Effector CD4-positive, alpha-beta T cell (primary cell): ENCODE data around the gene SRPX.

Source experiments
- DNase-seq: peaks from one replicate; pipeline ENCODE4 v3.0.0-alpha.2; 2020

SRPX gene

DNA sequence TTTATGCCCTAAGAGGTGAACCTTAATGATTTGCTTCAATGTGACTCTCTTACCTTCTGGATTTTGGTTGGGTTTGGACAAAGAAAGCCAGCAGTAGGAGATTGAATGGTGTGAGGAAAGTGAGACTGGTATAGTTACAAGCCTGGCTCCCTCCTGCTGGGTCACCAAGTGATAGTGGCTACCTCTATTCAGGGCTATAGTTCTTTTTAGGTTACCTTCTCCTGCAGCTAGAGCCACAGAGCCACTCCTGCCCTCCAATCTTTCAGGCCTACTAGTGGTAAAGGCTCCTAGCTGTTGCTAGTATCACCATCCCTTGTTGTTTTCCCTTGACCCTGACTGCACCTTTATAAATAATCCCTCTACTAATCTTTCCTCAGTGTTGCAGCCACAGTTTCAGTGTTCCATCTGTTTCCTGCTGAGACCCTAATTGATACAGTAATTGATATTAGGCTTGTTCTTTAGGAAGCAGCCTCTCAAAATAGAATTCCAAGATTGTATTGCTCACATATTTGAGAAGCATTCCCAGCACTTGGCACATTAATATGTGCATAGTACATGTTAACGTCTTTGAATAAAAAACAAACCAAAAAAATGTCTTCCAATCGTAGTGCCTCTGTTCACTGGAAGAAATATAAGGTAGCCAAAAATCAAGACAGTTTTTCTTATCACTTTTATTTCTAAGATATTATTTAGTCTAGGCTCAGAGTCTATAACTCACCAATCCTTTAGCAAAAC, 82.3 kb downstream of the SRPX start:
- no peak for DNase-seq

DNA sequence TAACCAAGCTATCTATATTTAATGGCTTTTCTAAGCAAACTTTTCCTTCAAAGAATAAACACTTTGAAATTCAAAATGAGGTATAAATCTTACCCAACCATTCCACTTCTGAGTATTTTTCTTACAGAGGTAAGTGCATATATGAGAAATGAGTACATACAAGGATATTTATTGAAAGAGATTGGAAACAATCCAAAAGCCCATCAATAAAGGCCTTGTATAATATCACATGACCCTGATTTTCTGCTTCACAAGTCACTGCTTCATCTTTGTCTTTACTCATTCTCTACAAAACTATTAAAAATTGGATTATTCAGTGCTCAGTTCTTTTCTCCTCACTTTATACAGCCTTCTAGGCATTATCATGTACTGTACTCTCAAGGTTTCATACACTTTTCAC, 91.3 kb downstream of the SRPX start:
- DNase-seq = no peak

DNA sequence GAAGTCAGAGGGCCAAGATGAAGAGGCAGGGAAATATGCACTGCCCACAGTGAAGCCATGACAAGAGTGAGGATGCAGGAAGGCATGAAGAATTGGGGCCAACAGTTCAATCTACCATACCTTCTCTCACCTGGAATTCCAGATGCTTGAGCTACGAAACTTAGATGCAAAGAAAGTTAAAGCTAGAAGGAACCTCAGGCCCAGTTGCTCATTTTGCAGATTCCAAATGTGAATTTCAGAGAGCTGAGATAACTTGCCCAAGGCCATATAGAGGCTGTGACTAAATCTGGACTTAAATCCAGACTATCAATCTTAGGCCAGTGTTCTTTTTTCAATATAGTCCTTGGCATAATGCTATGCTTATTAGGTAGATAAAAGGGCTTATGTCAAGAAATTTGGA, 92.7 kb downstream of the SRPX start:
- DNase-seq = no peak

DNA sequence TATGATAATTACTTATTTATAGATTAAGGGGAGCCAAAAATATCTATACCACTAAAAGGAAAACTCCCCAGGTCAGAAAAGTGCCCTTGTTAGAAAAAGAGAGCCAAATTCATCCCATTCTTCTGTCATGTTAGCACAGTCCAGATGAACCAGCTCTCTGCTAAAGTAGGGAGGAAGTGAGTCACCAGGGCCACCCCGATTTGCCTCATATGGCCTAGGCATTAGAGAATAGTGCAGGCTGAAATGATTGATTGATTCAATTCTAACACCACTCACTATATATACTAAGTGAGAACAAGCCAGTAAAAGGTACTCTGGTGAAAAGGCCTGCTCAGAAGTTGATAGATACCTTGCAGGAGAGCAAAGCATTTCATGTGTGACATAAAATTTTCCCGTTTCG, 94.5 kb downstream of the SRPX start:
- no peak for DNase-seq

DNA sequence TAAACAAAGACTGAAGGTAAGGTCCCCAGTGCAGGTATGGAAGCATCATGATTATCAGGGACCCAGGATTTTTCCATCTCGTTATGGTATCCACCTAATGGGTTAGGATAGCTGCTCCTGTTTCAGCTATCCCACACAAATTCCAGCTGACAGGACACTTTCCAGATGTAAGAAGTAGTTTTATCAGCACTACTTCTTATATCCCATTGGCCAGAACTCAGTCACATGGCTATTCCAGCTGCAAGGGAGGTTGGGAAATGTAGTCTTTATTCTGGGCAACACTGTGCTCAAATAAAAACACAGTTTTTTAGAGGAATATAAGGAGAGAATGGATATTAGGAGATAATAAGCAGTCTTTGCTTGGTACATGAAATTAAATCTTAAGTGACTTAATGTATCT, 96.7 kb downstream of the SRPX start:
- DNase-seq = no peak

DNA sequence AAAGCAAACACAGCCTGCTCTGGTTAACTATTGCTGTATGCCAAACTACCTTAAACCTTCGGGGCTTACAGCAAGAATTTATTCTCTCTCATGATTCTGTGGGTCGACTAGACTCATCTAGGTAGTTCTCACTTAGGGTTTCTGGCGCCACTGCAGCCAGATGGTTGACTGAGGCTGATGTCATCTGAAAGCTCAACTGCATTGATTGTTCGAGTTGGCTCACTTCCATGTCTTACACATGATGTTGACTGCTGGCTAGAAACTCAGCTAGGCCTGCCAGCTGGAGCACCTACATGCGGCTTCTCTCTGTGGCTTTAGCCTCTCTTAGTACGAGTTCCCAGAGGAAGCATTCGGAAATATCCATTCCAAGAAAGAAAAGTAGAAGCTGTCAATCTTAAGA, 103.2 kb downstream of the SRPX start:
- no peak for DNase-seq

DNA sequence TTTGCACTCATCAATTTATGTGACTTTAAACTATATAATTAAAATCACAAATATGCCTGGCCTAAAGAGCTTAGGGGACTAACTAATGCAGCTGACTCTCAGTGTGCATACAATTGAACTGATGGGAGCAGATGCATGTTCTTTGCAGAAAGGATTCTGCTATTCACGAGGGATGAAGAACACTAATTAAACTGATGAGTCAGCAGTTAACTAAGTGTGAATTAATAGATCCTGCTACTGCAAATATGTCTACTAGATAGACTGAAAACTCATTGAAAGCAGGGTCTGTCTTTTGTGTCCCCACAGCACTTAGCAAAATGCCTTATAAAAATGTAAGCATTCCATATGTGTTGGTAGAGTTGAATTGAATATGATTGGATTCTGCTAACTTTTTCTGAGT, 104.0 kb downstream of the SRPX start:
- no peak for DNase-seq

DNA sequence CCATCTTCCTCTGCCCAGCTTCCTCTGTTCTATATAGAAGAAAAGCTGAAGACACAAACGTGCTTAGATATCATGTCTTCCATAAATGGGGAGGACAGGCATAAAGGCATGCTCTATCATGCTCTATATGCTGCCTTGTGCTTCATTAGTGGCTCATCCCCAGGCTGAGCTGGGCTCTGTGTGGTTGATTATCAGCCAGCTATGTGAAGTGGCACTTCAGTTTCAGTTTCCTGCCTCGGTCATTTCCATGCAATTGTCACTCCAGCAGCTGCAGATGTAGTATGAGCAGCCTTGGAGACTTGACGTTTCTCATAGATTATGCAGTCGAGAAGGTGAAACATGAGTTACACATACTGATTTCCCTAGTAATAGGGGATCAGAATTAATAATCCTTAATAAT, 108.1 kb downstream of the SRPX start:
- no peak for DNase-seq

DNA sequence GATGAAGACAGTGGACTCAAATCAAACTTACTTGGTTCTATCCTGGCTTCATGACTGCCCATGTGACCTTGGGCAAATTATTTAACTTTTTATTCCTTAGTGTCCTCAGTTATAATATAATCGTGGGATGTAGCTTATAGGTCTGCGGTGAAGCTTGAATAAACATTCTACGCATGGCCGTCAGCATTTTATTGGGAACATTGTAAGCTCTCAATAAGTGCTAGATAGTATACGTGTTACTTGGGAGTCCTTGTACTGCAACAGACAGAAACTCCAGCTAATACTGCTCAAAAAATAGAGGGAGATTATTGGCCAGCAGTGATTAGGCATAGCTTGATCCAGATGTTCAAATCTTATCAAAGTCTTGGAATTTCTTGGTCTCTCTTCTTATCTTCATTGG, 109.5 kb downstream of the SRPX start:
- no peak for DNase-seq

DNA sequence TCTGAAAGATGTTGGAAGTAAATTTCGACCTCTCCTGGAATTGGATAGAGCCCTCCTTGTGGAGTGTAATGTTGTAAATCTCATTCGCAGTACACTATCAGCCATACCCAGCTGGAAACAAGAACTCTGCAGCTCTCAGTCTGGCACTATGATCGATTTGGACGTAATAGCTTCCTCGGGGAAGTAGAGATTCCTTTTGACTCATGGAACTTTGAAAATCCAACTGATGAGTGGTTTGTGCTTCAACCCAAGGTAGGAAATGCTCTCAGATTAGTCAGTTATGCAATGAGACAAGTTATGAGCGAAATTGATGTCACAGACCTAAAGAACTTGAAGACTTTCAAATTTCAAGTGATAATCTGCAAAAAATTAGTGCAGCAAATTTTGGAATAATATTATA, 110.4 kb downstream of the SRPX start:
- no peak for DNase-seq

DNA sequence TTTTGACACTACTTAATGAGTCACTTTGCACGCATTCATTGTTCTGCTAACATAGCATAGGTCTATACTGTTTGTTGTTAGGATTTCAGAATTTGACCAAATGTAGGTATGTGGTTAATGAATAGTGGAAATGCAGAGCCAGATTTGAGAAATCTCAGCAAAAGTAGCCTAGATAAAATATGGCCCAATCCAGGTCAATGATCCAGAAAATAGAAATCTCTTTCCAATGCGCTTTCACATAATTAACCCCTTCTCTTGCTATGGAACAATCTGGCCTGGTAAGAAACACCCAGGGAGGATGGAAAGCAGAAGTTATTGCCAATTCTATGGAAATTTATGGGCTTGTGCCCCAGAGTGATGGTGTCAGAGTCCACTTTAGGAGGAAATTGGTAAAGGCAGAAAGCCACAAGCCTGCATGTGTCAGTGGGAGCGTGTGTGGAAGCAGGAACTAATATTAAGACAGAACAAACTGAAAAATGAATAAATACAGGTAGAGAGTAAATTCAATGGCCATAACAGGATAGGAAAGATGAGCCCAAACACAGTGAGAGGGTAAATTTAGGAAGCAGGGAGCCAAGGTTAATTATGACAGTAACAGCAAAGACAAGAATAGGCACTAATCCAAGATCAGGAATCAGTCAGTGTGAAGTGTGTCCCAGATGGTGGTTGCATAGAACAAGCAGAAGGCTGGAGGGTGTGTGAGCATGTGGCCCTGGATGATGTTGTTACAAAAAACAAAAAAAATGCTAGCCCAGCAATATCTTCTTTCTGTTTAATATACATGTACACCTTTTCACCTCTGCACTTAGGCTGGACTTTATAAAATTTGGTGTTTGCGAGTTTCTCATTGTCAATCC, 111.4 kb downstream of the SRPX start:
- DNase-seq = no peak

DNA sequence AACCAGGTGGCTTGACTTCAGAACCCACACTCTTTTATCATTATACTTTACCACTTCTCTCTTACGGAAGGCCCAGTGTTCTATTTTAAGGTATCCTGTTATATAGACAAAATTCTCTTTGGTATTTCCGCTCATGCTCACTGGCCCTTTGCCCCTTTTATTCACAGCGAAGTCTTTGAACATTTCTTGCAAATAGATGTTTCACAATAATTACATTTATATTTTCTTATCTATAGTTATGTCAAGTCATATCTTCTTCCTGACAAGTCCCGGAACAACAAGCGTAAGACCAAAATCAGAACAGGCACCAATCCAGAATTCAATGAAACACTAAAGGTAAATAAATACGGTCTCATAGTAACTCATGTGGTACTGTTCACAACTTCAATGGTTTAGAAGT, 112.3 kb downstream of the SRPX start:
- no peak for DNase-seq

DNA sequence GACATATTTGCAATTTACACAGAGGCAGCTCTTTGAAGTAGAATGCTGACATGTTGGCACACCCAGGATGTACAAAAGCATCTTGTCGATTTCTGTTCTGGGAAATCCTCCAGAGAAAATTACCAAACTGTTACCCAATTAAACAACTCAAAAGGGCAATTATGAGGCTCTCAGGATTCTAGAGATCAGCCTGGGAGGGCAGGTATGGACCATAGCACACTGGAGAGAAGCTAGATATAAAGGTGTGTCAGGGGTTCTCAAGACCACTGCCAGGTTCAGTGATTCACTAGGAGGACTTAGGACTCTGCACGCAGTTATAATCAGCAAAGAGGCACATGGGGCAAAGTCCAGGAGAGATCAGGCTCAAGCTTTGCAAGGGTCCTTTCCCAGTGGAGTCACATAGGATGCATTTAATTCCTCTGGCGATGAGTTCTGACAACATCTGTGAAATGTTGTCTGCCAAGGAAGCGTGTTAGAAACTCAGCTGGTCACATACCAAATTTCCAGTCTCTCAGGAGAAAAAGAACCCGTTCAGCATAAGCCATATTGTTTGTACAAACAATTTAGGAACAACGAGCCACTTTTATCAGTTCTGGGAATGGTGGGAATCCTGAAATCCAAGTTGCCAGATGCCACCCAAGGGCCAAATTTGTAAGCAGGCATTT, 113.5 kb downstream of the SRPX start:
- DNase-seq = no peak

DNA sequence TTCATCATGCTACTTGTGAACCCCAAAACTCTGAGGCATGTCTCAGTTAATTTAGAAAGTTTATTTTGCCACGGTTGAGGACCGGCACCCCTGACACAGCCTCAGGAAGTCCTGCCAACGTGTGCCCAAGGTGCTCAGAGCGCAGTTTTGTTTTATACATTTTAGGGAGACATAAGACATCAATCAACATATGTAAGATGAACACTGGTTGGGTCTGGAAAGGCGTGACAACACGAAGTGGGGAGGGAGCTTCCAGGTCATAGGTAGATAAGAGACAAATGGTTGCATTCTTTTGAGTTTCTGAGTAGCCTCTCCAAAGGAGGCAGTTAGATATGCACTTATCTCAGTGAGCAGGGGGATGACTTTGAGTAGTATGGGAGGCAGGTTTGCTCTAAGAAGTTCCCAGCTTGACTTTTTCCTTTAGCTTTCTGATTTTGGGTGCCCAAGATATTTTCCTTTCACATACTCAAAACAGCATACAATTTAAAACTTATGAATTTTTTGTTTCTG, 115.4 kb downstream of the SRPX start:
- no peak for DNase-seq

DNA sequence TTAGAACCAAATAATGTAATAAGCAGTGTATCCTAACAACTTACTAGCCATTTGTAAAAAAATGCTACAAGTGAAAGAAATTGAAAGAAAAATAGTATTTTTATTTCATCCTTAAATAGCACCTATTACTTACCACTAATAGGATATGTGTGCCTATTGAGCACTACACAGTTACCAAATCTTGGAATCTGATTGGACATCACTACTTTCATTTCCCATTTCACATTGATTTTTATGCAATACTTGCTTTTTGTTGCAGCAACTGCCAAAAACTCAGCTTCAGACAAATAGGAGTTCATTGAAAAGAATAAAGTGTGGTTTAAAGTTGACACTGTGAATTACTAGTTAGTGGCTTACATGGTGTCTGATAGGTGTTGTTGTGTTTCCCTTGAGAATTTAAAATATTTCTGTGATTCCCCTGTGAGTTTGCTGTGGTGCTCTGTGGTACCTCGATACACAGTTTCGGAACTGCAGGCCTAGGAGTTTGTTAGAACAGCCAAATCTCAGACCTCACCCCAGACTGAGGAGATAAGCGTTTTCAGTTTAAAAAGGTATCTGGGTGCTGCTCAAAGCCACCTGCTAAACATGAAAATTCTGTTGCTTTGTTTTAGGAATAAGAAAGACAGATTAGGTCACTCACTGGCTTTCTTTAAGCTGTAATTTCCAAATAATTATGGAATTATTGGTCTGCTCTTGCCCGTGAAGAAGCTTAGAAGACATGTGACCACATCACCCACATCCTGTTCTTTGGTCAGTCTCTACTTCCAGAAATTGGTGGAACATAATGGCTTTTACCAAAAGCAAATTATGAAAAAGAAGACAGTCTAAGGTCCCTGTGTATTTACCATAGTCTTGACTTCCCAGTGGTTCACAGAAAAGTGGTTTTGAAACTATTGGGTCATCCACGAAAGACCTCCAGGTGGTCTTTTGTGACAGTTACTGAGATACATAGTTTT, 116.5 kb downstream of the SRPX start:
- DNase-seq = no peak

DNA sequence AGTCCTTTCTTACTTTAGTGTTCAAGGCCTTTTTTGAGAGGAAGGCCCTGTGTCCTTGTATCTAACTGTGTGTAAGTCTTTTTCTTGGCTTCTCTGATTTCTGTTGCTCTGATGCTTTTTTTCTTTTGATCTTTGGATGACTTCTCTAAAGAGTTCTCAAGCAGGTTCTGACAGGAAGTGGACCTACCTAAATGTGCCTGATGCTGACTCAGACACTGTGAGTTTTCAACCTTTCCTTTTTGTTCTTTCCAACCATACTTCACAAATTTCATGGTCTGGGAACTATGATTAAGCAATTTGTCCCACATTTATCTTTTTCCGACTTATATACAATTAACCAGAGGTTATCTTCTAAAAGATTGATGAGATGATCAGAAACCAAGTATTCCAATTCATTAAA, 117.8 kb downstream of the SRPX start:
- no peak for DNase-seq

DNA sequence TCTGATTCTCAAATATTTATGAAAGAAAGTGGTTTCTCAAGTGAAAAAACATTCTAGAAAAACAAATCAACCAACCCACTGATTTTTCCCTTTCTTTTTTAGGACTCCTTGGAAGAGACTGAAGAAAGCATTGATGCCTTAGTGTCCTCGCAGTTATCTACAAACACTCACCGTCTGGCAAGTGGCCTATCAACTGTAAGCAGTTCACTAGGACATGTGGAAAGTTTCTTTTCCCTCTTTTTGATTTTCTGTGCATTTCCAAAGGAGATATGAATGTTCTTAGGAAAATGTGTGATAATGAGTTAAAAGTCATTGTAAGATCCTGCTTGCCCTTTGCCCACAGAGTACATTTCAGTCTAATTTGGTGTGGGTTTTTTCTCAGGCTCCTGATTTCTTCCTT, 118.4 kb downstream of the SRPX start:
- no peak for DNase-seq

DNA sequence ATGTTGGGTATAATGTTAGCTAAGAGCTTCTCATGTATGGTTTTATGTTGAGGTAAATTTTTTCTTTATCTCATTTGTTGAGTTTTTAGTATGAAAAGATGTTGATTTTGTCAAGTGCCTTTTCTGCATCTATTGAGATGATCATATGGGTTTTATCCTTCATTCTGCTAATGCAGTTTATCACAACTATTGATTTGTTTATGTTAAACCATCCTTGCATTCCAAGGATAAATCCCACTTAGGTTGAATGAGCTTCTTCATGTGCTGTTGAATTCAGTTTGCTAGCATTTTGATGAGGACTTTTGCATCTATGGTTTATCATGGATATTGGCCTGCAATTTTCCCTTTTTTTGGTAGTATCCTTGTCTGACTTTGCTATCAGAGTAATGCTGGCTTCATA, 121.0 kb downstream of the SRPX start:
- DNase-seq = no peak
